ENCODE data around the gene UBAP1L. TPM values are rescaled to one million over a fixed set of nuclear protein-coding genes. Genes with fewer than 3 reads are reported as not detected.
A peak's percentile ranks its signal among the peaks of the same experiment; 100 is the strongest.

Gene UBAP1L
- total and polyA plus RNA-seq, 12 donors = 0.65 to 5.3 (median 1.6) TPM

GRCh38 chr15:65134538-65134937 lies 19.5 kb upstream of the UBAP1L start:
- Histone ChIP-seq H3K9me3 (peaks cover 0 to 11% (median 0%) of the 10 kb centered on the region in 11 donors), H3K27ac (no peak overlapping the region), H3K27me3 (no peaks in the 10 kb centered on the region), H3K4me1 (peaks cover 8 to 32% (median 25%) of the 10 kb centered on the region in 9 donors), H3K36me3 (peaks cover 0 to 20% (median 0%) of the 10 kb centered on the region in 9 donors), H3K4me3 (peak overlapping the region in 3 of 10 donors; percentile 86 to 96 (median 87))
- DNase-seq (no peak), ATAC-seq (peak in 1 of 8 donors; percentile 15)
- intact Hi-C loops (cut with DNase I) = no loop called here
- WGBS, 2 donors = 92 to 95% methylated on average over 8 of the region's 8 CpGs
- no peak for TF ChIP-seq CTCF (IDR thresholded peaks at IDR 0.05)

- peaks cover 0 to 11% (median 0%) of the 10 kb centered on the region in 11 donors for H3K9me3 ChIP-seq
- peaks cover 0 to 28% (median 6%) of the 10 kb centered on the region in 9 donors for H3K36me3 ChIP-seq
- peak within 1 kb of the TSS; percentile 76 to 92 (median 86) for H3K27ac ChIP-seq
- WGBS, 2 donors = 1 to 2% methylated on average over 43 to 45 of the region's 45 CpGs
- ATAC-seq (peak; percentile 94 to 97 (median 96)), DNase-seq (peak; percentile 82 to 88)
- peak within 1 kb of the TSS; percentile 44 to 98 (median 86) for H3K4me3 ChIP-seq
- no peaks in the 10 kb centered on the region for H3K27me3 ChIP-seq
- H3K4me1 ChIP-seq = peaks cover 8 to 32% (median 25%) of the 10 kb centered on the region in 9 donors
- intact Hi-C loops (cut with DNase I) = no loop called here
- TF ChIP-seq CTCF (IDR thresholded peaks at IDR 0.05) = no peak
Measured at GRCh38 chr15:65133548-65134200, 18.7 kb upstream of the UBAP1L start, which contains the start of gene PDCD7. PDCD7 (minus strand) TSS chr15:65133808; CDS start chr15:65133781, 27 bp downstream.

- Histone ChIP-seq H3K9me3 (peaks cover 0 to 11% (median 0%) of the 10 kb centered on the region in 11 donors), H3K27ac (peak overlapping the region; percentile 76 to 92 (median 86)), H3K27me3 (no peaks in the 10 kb centered on the region), H3K4me3 (peak overlapping the region; percentile 44 to 98 (median 86)), H3K4me1 (peaks cover 8 to 32% (median 25%) of the 10 kb centered on the region in 9 donors), H3K36me3 (peaks cover 0 to 35% (median 12%) of the 10 kb centered on the region in 9 donors)
- intact Hi-C loops (cut with DNase I) = no loop called here
- peak in 1 of 2 donors; percentile 30 for DNase-seq
- ATAC-seq = peak; percentile 8 to 65 (median 36)
- whole genome bisulfite sequencing, 2 donors = 0% methylated on average over 72 to 93 of the region's 93 CpGs
- TF ChIP-seq CTCF (IDR thresholded peaks at IDR 0.05) = no peak
Measured at GRCh38 chr15:65132878-65133547, 18.0 kb upstream of the UBAP1L start.

- H3K27me3 ChIP-seq = no peaks in the 10 kb centered on the region
- intact Hi-C loops (cut with DNase I) = no loop called here
- peaks cover 8 to 32% (median 25%) of the 10 kb centered on the region in 9 donors for H3K4me1 ChIP-seq
- 81 to 87% methylated on average over 5 of the region's 5 CpGs for WGBS, 2 donors
- TF ChIP-seq CTCF (IDR thresholded peaks at IDR 0.05) = no peak
- H3K27ac ChIP-seq = no peak overlapping the region
- ATAC-seq = no peak
- H3K36me3 ChIP-seq = peaks cover 0 to 53% (median 22%) of the 10 kb centered on the region in 9 donors
- H3K4me3 ChIP-seq = no peak overlapping the region
- no peak for DNase-seq
- H3K9me3 ChIP-seq = no peaks in the 10 kb centered on the region
Measured at GRCh38 chr15:65130941-65131340, 15.9 kb upstream of the UBAP1L start.
